Measurements from ENCODE around the gene SLC30A1. TPM values are rescaled to one million over a fixed set of nuclear protein-coding genes. Genes with fewer than 3 reads are reported as not detected.
A peak's percentile ranks its signal among the peaks of the same experiment; 100 is the strongest.

Gene SLC30A1
- total RNA-seq, 1 experiment from 2014 or later, result 6.7 TPM

DNA sequence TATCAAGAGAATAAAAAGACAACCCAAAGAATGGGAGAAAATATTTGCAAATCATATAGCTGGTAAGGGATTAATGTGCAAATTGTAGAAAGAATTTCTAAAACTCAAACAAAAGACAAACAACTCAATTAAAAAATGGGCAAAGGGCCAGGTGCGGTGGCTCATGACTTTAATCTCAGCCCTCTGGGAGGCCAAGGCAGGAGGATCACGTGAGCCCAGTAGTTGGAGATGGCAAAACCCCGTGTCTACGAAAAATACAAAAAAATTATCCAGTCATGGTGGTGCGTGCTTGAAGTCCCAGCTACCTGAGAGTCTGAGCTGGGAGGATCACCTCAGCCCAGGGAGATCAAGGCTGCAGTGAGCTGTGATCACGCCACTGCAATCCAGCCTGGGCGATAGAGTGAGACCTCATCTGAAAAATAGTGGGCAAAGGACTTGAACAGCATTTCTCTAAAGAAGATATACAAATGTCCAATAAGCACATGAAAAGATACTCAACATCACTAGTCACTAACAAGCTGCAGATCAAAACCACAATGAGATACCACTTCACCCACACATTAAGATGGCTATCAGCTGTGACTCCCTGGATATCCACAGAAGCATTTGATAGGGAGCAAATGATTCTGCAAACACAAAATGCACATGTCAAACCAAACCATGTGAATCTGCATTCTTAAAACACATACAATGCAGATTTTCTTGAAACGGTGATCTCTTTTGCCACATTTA lies 20.9 kb downstream of the SLC30A1 start:
- H3K4me2 ChIP-seq (ENCODE audit: low read length), result no peak overlapping the region
- H3K4me1 ChIP-seq (ENCODE audit: insufficient read depth, low read length), result no peaks in the 10 kb centered on the region
- no peak overlapping the region for H3K9ac ChIP-seq (ENCODE audit: low read length)
- H3K9me3 ChIP-seq (ENCODE audit: low read length), result no peaks in the 10 kb centered on the region
- POLR2A ChIA-PET (ENCODE audit: unreplicated experiment), result no interaction called here
- intact Hi-C loops (cut with micrococcal nuclease), result no loop called here
- H3K27ac ChIP-seq (ENCODE audit: low read length), result no peak overlapping the region
- no peak overlapping the region for H3K4me3 ChIP-seq (ENCODE audit: low read length)
- no peak for ATAC-seq
- no peaks in the 10 kb centered on the region for H3K9me2 ChIP-seq (replicated peaks; ENCODE audit: low read length)
- no peaks in the 10 kb centered on the region for H4K20me1 ChIP-seq (ENCODE audit: low read length)
- no peaks in the 10 kb centered on the region for H3K36me3 ChIP-seq (ENCODE audit: low read depth, low read length)
- TF ChIP-seq, protein P1, sequence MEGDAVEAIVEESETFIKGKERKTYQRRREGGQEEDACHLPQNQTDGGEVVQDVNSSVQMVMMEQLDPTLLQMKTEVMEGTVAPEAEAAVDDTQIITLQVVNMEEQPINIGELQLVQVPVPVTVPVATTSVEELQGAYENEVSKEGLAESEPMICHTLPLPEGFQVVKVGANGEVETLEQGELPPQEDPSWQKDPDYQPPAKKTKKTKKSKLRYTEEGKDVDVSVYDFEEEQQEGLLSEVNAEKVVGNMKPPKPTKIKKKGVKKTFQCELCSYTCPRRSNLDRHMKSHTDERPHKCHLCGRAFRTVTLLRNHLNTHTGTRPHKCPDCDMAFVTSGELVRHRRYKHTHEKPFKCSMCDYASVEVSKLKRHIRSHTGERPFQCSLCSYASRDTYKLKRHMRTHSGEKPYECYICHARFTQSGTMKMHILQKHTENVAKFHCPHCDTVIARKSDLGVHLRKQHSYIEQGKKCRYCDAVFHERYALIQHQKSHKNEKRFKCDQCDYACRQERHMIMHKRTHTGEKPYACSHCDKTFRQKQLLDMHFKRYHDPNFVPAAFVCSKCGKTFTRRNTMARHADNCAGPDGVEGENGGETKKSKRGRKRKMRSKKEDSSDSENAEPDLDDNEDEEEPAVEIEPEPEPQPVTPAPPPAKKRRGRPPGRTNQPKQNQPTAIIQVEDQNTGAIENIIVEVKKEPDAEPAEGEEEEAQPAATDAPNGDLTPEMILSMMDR (conservative IDR thresholded peaks at IDR 0.05; ENCODE audit: low read depth, low read length), result no peak
- H3F3A ChIP-seq (ENCODE audit: low read length, unreplicated experiment), result no peaks in the 10 kb centered on the region
- no peak overlapping the region for H2AFZ ChIP-seq (ENCODE audit: low read length)
- BruUV-seq (replicated peaks), result no TSS peak
- no peak for DNase-seq
- no peaks in the 10 kb centered on the region for H3K79me2 ChIP-seq (ENCODE audit: low read length)
- H3K27me3 ChIP-seq (ENCODE audit: low read length), result no peaks in the 10 kb centered on the region
- CTCF ChIA-PET, result no interaction called here

DNA sequence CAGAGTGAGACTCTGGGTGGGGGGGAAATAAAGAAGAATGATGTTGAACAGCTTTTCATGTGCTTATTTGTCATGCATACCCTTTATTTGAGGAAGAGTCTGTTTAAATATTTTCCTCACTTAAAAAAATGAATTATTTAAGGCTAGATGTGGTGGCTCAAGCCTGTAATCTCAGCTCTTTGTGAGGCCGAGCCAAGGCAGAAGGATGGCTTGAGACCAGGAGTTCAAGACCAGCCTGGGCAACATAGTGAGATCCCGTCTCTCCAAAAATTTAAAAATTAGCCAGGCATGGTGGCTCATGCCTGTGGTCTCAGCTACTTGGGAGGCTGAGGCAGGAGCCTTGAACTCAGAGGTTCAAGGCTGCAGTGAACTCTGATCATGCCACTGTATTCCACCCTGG lies 25.4 kb downstream of the SLC30A1 start:
- DNase-seq (no peak), ATAC-seq (no peak)
- Histone ChIP-seq H3K79me2 (ENCODE audit: low read length) (no peaks in the 10 kb centered on the region), H4K20me1 (ENCODE audit: low read length) (no peaks in the 10 kb centered on the region), H3K36me3 (ENCODE audit: low read depth, low read length) (no peaks in the 10 kb centered on the region), H3K27ac (ENCODE audit: low read length) (no peak overlapping the region), H3K4me2 (ENCODE audit: low read length) (no peak overlapping the region), H3K9me3 (ENCODE audit: low read length) (no peaks in the 10 kb centered on the region), H3K9me2 (replicated peaks; ENCODE audit: low read length) (no peaks in the 10 kb centered on the region), H3K27me3 (ENCODE audit: low read length) (no peaks in the 10 kb centered on the region), H2AFZ (ENCODE audit: low read length) (no peak overlapping the region), H3F3A (ENCODE audit: low read length, unreplicated experiment) (no peaks in the 10 kb centered on the region), H3K9ac (ENCODE audit: low read length) (no peak overlapping the region), H3K4me3 (ENCODE audit: low read length) (no peak overlapping the region), H3K4me1 (ENCODE audit: insufficient read depth, low read length) (no peaks in the 10 kb centered on the region)
- CTCF ChIA-PET, result no interaction called here
- TF ChIP-seq, protein P1 (conservative IDR thresholded peaks at IDR 0.05; ENCODE audit: low read depth, low read length), result no peak
- no peak for TF ChIP-seq EZH2phosphoT487 (IDR thresholded peaks at IDR 0.05; ENCODE audit: borderline replicate concordance, low read length)
- no peak for TF ChIP-seq EZH2 (IDR thresholded peaks at IDR 0.05; ENCODE audit: low read length, unreplicated experiment)
- POLR2A ChIA-PET (ENCODE audit: unreplicated experiment), result no interaction called here
- intact Hi-C loops (cut with micrococcal nuclease), result no loop called here
- no TSS peak for BruUV-seq (replicated peaks)

DNA sequence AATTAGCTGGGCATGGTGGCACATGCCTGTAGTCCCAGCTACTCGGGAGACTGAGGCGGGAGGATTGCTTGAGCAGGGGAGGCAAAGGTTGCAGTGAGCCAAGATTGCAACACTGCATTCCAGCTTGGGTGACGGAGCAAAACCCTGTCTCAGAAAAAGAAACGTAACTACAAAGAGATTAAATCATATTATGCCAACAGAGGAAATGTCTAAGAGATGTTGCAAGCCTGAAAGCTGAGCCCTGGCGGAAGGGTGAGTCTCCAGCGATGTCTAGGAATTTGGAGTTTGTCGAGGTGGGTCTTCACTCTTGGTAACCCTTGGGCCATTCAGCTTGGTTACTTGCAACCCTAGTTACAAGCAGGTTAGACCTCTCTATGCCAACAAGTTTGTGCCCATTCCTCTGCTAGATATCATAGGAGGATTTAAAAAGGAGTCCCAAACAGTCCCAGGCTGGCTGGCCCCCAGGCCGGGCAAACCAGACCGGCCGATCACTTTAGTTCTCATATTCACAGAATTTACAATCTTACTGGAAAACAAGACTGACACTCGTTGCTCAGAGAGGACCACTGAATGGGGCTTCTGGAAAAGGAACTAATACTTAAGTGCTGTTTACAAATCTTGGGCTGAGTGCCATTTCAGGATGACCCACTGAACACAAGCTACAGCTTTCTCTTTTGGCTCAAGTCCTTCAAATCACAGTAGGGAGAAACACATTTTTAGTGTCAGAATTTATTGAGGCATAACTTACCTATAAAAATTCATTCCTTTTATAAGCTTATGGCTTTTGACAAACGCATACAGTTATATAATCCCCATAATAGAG lies 27.1 kb downstream of the SLC30A1 start:
- ATAC-seq (no peak), DNase-seq (peak; percentile 50)
- no peaks in the 10 kb centered on the region for H4K20me1 ChIP-seq (ENCODE audit: low read length)
- POLR2A ChIA-PET (ENCODE audit: unreplicated experiment), result no interaction called here
- no TSS peak for BruUV-seq (replicated peaks)
- no peak overlapping the region for H3K27ac ChIP-seq (ENCODE audit: low read length)
- no peaks in the 10 kb centered on the region for H3K36me3 ChIP-seq (ENCODE audit: low read depth, low read length)
- H3K4me2 ChIP-seq (ENCODE audit: low read length), result no peak overlapping the region
- H3K79me2 ChIP-seq (ENCODE audit: low read length), result no peaks in the 10 kb centered on the region
- no peaks in the 10 kb centered on the region for H3K9me3 ChIP-seq (ENCODE audit: low read length)
- no peaks in the 10 kb centered on the region for H3F3A ChIP-seq (ENCODE audit: low read length, unreplicated experiment)
- no peaks in the 10 kb centered on the region for H3K4me1 ChIP-seq (ENCODE audit: insufficient read depth, low read length)
- TF ChIP-seq, protein P1 (conservative IDR thresholded peaks at IDR 0.05; ENCODE audit: low read depth, low read length), result no peak
- TF ChIP-seq EZH2phosphoT487 (IDR thresholded peaks at IDR 0.05; ENCODE audit: borderline replicate concordance, low read length) (no peak), EZH2 (IDR thresholded peaks at IDR 0.05; ENCODE audit: low read length, unreplicated experiment) (no peak)
- H3K9ac ChIP-seq (ENCODE audit: low read length), result no peak overlapping the region
- H3K9me2 ChIP-seq (replicated peaks; ENCODE audit: low read length), result no peaks in the 10 kb centered on the region
- intact Hi-C loops (cut with micrococcal nuclease), result no loop called here
- H3K4me3 ChIP-seq (ENCODE audit: low read length), result no peak overlapping the region
- no peak overlapping the region for H2AFZ ChIP-seq (ENCODE audit: low read length)
- CTCF ChIA-PET, result no interaction called here
- no peaks in the 10 kb centered on the region for H3K27me3 ChIP-seq (ENCODE audit: low read length)

Data from PC-3 (cell line).